HUES64 (cell line): Measurements from ENCODE around the gene SFXN5.

Source experiments
- H3K27ac ChIP-seq: 2 replicates; pipeline ENCODE4 v1.7.0; 2013; ENCODE audit warnings: low read depth, low read length, inconsistent platforms
- H3K27me3 ChIP-seq: 2 replicates; pipeline ENCODE4 v1.6.1; 2013; ENCODE audit warnings: mild to moderate bottlenecking, low read length; ENCODE audit not compliant: insufficient read depth
- H3K36me3 ChIP-seq: 2 replicates; pipeline ENCODE4 v1.6.1; 2013; ENCODE audit warnings: mild to moderate bottlenecking, low read length; ENCODE audit not compliant: insufficient read depth
- H3K4me1 ChIP-seq: 2 replicates; pipeline ENCODE4 v1.6.1; 2013; ENCODE audit warnings: mild to moderate bottlenecking, low read length, moderate library complexity; ENCODE audit not compliant: insufficient read depth
- H3K4me3 ChIP-seq: 2 replicates; pipeline ENCODE4 v1.5.1; 2013; ENCODE audit warnings: mild to moderate bottlenecking, low read length, moderate library complexity
- H3K9ac ChIP-seq: 2 replicates; pipeline ENCODE4 v1.6.1; 2013; ENCODE audit warnings: mild to moderate bottlenecking, low read depth, low read length
- H3K9me3 ChIP-seq: 2 replicates; pipeline ENCODE4 v1.6.1; 2013; ENCODE audit warnings: low read depth, low read length; ENCODE audit not compliant: insufficient read depth
- WGBS: fragments of 150-250, 120-280 bp; methylation state at CpG from one replicate; pipeline ENCODE4 v1.1.7; 2013; ENCODE audit warnings: missing lambda C conversion rate; 5-methylcytosine and 5-hydroxymethylcytosine counted together

SFXN5 gene

GRCh38 chr2:73083886-73084800 lies 12.6 kb upstream of the SFXN5 start:
- Histone ChIP-seq H3K27me3 (no peaks in the 10 kb centered on the region), H3K36me3 (peaks cover 12% of the 10 kb centered on the region; the same call in 1 of the 2 replicates), H3K27ac (no peak overlapping the region), H3K4me1 (peaks cover 4% of the 10 kb centered on the region; the same call in 1 of the 2 replicates), H3K9me3 (no peaks in the 10 kb centered on the region), H3K4me3 (no peak overlapping the region), H3K9ac (no peak overlapping the region)
- 90% methylated on average over 7 of the region's 7 CpGs for WGBS

GRCh38 chr2:73082523-73083410 lies 11.3 kb upstream of the SFXN5 start:
- no peaks in the 10 kb centered on the region for H3K27me3 ChIP-seq
- whole genome bisulfite sequencing = 90% methylated on average over 13 of the region's 13 CpGs

GRCh38 chr2:73081181-73081671 lies 9.7 kb upstream of the SFXN5 start:
- Histone ChIP-seq H3K4me3 (no peak overlapping the region), H3K36me3 (no peaks in the 10 kb centered on the region), H3K27ac (no peak overlapping the region), H3K9ac (no peak overlapping the region), H3K9me3 (no peaks in the 10 kb centered on the region), H3K27me3 (no peaks in the 10 kb centered on the region), H3K4me1 (peaks cover 4% of the 10 kb centered on the region; the same call in 1 of the 2 replicates)
- 46% methylated on average over 16 of the region's 16 CpGs for WGBS

More at GRCh38 chr2:73082523-73083410, 11.3 kb upstream of the SFXN5 start:
- Histone ChIP-seq H3K4me1 (peaks cover 4% of the 10 kb centered on the region; the same call in 1 of the 2 replicates), H3K36me3 (peaks cover 5% of the 10 kb centered on the region; the same call in 1 of the 2 replicates), H3K9me3 (no peaks in the 10 kb centered on the region), H3K4me3 (no peak overlapping the region), H3K27ac (no peak overlapping the region), H3K9ac (no peak overlapping the region)

- Histone ChIP-seq H3K36me3 (no peaks in the 10 kb centered on the region), H3K27me3 (no peaks in the 10 kb centered on the region), H3K9me3 (no peaks in the 10 kb centered on the region), H3K27ac (no peak overlapping the region), H3K4me3 (no peak overlapping the region), H3K9ac (no peak overlapping the region), H3K4me1 (peaks cover 4% of the 10 kb centered on the region; the same call in 1 of the 2 replicates)
- 85% methylated on average over 31 of the region's 31 CpGs for WGBS
Observed at GRCh38 chr2:73080321-73081131, 9.0 kb upstream of the SFXN5 start.

GRCh38 chr2:73079636-73080035 lies 8.1 kb upstream of the SFXN5 start:
- H3K27me3 ChIP-seq = no peaks in the 10 kb centered on the region
- no peak overlapping the region for H3K9ac ChIP-seq
- no peaks in the 10 kb centered on the region for H3K36me3 ChIP-seq
- H3K27ac ChIP-seq = no peak overlapping the region
- no peaks in the 10 kb centered on the region for H3K9me3 ChIP-seq
- no peak overlapping the region for H3K4me3 ChIP-seq
- 92% methylated on average over 9 of the region's 9 CpGs for WGBS
- H3K4me1 ChIP-seq = peaks cover 4% of the 10 kb centered on the region; the same call in 1 of the 2 replicates

- H3K27ac ChIP-seq = no peak overlapping the region
- no peaks in the 10 kb centered on the region for H3K27me3 ChIP-seq
- H3K9me3 ChIP-seq = no peaks in the 10 kb centered on the region
- peaks cover 4% of the 10 kb centered on the region; the same call in 1 of the 2 replicates for H3K4me1 ChIP-seq
- H3K36me3 ChIP-seq = no peaks in the 10 kb centered on the region
- 89% methylated on average over 13 of the region's 13 CpGs for WGBS
- H3K9ac ChIP-seq = no peak overlapping the region
- no peak overlapping the region for H3K4me3 ChIP-seq
Observed at GRCh38 chr2:73078457-73079411, 7.2 kb upstream of the SFXN5 start.

GRCh38 chr2:73077424-73077795 lies 5.9 kb upstream of the SFXN5 start:
- H3K4me1 ChIP-seq = peaks cover 4% of the 10 kb centered on the region; the same call in 1 of the 2 replicates
- no peak overlapping the region for H3K4me3 ChIP-seq
- no peaks in the 10 kb centered on the region for H3K27me3 ChIP-seq
- WGBS = 82% methylated on average over 1 of the region's 1 CpG
- H3K36me3 ChIP-seq = no peaks in the 10 kb centered on the region
- H3K9me3 ChIP-seq = no peaks in the 10 kb centered on the region
- H3K27ac ChIP-seq = no peak overlapping the region
- H3K9ac ChIP-seq = no peak overlapping the region

GRCh38 chr2:73076701-73077423 lies 5.3 kb upstream of the SFXN5 start:
- WGBS = 88% methylated on average over 8 of the region's 8 CpGs
- Histone ChIP-seq H3K9me3 (no peaks in the 10 kb centered on the region), H3K27ac (no peak overlapping the region), H3K27me3 (no peaks in the 10 kb centered on the region), H3K36me3 (no peaks in the 10 kb centered on the region), H3K4me3 (no peak overlapping the region), H3K4me1 (peaks cover 7% of the 10 kb centered on the region; the same call in 1 of the 2 replicates), H3K9ac (no peak overlapping the region)
